PC-3 (cell line): ENCODE measurements around the gene ITLN1.

Source experiments
- CTCF ChIP-seq: fragments of 300-600 bp; sonication (generic); conservative IDR thresholded peaks from 2 replicates; pipeline ENCODE4 v1.5.1; 2017; ENCODE audit warnings: antibody characterized with exemption, low read depth, mild to moderate bottlenecking, low read length
- EZH2 ChIP-seq: fragments of 300-600 bp; sonication (generic); IDR thresholded peaks from one replicate; pipeline ENCODE4 v1.6.1; 2017; ENCODE audit warnings: antibody characterized with exemption, mild to moderate bottlenecking, low read length; ENCODE audit not compliant: unreplicated experiment
- EZH2phosphoT487 ChIP-seq: fragments of 300-600 bp; sonication (generic); IDR thresholded peaks from 2 replicates; pipeline ENCODE4 v1.6.1; 2018; ENCODE audit warnings: mild to moderate bottlenecking, antibody characterized with exemption, low read length, borderline replicate concordance

GRCh38 chr1:160829766-160830165 lies 55.2 kb downstream of the ITLN1 start:
- TF ChIP-seq EZH2 (no peak), CTCF (no peak), EZH2phosphoT487 (no peak)
